Right atrium auricular region (tissue), 2 donors: ENCODE data around the gene HMMR. TPM values are rescaled to one million over a fixed set of nuclear protein-coding genes. Genes with fewer than 3 reads are reported as not detected.

Experiments used
- DNase-seq: peaks from one replicate; pipeline ENCODE4 v3.0.0-alpha.2; 2019; ENCODE audit warnings: low spot score
- H3K27ac ChIP-seq, 2 donors: fragments of 200-600 bp; sonication (generic); 1 replicate in 1 of 2; 2 replicates in 1 of 2; pipeline ENCODE4 v1.5.1; 2016 to 2019
- H3K27me3 ChIP-seq, 2 donors: fragments of 200-600 bp; sonication (generic); one replicate each; pipeline versions ENCODE4 v1.5.1 to v1.6.0; 2017 to 2019
- H3K36me3 ChIP-seq: fragments of 200-600 bp; sonication (generic); one replicate; pipeline ENCODE4 v1.5.1; 2016
- H3K4me1 ChIP-seq, 2 donors: fragments of 200-600 bp; sonication (generic); one replicate each; pipeline versions ENCODE4 v1.5.1 to v1.6.0; 2017 to 2019
- H3K4me3 ChIP-seq, 2 donors: fragments of 200-600 bp; sonication (generic); 1 replicate in 1 of 2; 2 replicates in 1 of 2; pipeline ENCODE4 v1.5.1; 2017 to 2019; ENCODE audit warnings: mild to moderate bottlenecking in 1 of 2, moderate library complexity in 1 of 2
- H3K9me3 ChIP-seq, 2 donors: fragments of 200-600 bp; sonication (generic); one replicate each; pipeline ENCODE4 v1.5.1; 2019
- CTCF ChIP-seq, 2 donors: fragments of 200-600 bp; sonication (generic); IDR thresholded peaks; one replicate each; pipeline ENCODE4 v1.5.1; 2019; ENCODE audit warnings: antibody characterized with exemption in 2 of 2
- total RNA-seq, 2 donors: library from RNA; depleted of rRNA; stranded (reverse); fragments of >200 nt; gene quantifications; one replicate each; pipeline ENCODE4 v1.1.0, GENCODE V29; 2016

Gene HMMR
- total RNA-seq, 2 donors from 2014 or later = 0.43 to 2.0 TPM

GRCh38 chr5:163504079-163504931, 43.9 kb downstream of the HMMR start:
- Histone ChIP-seq H3K27ac (peak overlapping the region; percentile 93 to 99), H3K36me3 (no peaks in the 10 kb centered on the region), H3K4me1 (peaks cover 0 to 41% of the 10 kb centered on the region in 2 donors), H3K9me3 (no peaks in the 10 kb centered on the region), H3K4me3 (peak overlapping the region; percentile 76 to 86), H3K27me3 (no peaks in the 10 kb centered on the region)
- TF ChIP-seq CTCF (IDR thresholded peaks at IDR 0.05) = no peak
- peak; percentile 66 for DNase-seq

GRCh38 chr5:163505049-163505367, 44.6 kb downstream of the HMMR start:
- H3K36me3 ChIP-seq = no peaks in the 10 kb centered on the region
- H3K27ac ChIP-seq = peak overlapping the region; percentile 93 to 99
- peaks cover 0 to 46% of the 10 kb centered on the region in 2 donors for H3K4me1 ChIP-seq
- H3K9me3 ChIP-seq = no peaks in the 10 kb centered on the region
- no peak for DNase-seq
- no peaks in the 10 kb centered on the region for H3K27me3 ChIP-seq
- peak overlapping the region; percentile 76 to 86 for H3K4me3 ChIP-seq
- no peak for TF ChIP-seq CTCF (IDR thresholded peaks at IDR 0.05)

- H3K4me3 ChIP-seq = peak within 1 kb of the TSS; percentile 76 to 86
- H3K9me3 ChIP-seq = no peaks in the 10 kb centered on the region
- H3K27me3 ChIP-seq = no peaks in the 10 kb centered on the region
- H3K36me3 ChIP-seq = no peaks in the 10 kb centered on the region
- peak within 1 kb of the TSS; percentile 93 to 99 for H3K27ac ChIP-seq
- peak; percentile 35 to 78 for TF ChIP-seq CTCF (IDR thresholded peaks at IDR 0.05)
- DNase-seq = peak; percentile 96
- peaks cover 0 to 46% of the 10 kb centered on the region in 2 donors for H3K4me1 ChIP-seq
Observed at GRCh38 chr5:163505368-163506094, 45.1 kb downstream of the HMMR start, which contains the start of gene MAT2B. Gene MAT2B, plus strand, starts transcription at chr5:163505619. Its CDS starts 68 bp downstream, at chr5:163505687.

- DNase-seq = no peak
- no peaks in the 10 kb centered on the region for H3K9me3 ChIP-seq
- H3K4me3 ChIP-seq = peak overlapping the region; percentile 76 to 86
- TF ChIP-seq CTCF (IDR thresholded peaks at IDR 0.05) = no peak
- H3K36me3 ChIP-seq = no peaks in the 10 kb centered on the region
- peaks cover 0 to 46% of the 10 kb centered on the region in 2 donors for H3K4me1 ChIP-seq
- peak overlapping the region; percentile 93 to 99 for H3K27ac ChIP-seq
- H3K27me3 ChIP-seq = no peaks in the 10 kb centered on the region
Observed at GRCh38 chr5:163506095-163506457, 45.6 kb downstream of the HMMR start.

GRCh38 chr5:163506726-163507125, 46.3 kb downstream of the HMMR start:
- H3K27ac ChIP-seq = peak overlapping the region; percentile 93 to 99

More at GRCh38 chr5:163506726-163507125, 46.3 kb downstream of the HMMR start:
- no peaks in the 10 kb centered on the region for H3K27me3 ChIP-seq
- no peak for DNase-seq
- no peaks in the 10 kb centered on the region for H3K9me3 ChIP-seq
- TF ChIP-seq CTCF (IDR thresholded peaks at IDR 0.05) = no peak
- peak overlapping the region; percentile 76 to 86 for H3K4me3 ChIP-seq
- H3K36me3 ChIP-seq = no peaks in the 10 kb centered on the region
- peaks cover 0 to 49% of the 10 kb centered on the region in 2 donors for H3K4me1 ChIP-seq
